Hindlimb muscle (tissue), 1 donor: Measurements from ENCODE around the gene VPS13C. TPM values are rescaled to one million over a fixed set of nuclear protein-coding genes. Genes with fewer than 3 reads are reported as not detected.

ENCODE experiments used
- DNase-seq: peaks from one replicate; pipeline ENCODE4 v3.0.0-alpha.2; 2013
- polyA plus RNA-seq: library from polyadenylated mRNA; unstranded; fragments of 120-200 nt; gene quantifications from one replicate; pipeline ENCODE4 v1.2.1, GENCODE V29; 2013; ENCODE audit not compliant: insufficient read length

VPS13C gene
- polyA plus RNA-seq, 1 donor: 28.7 TPM

GRCh38 chr15:61812476-61812875 lies 247.8 kb downstream of the VPS13C start:
- no peak for DNase-seq

- DNase-seq: no peak
These were observed 248.3 kb downstream of the VPS13C start for GRCh38 chr15:61811952-61812351.

GRCh38 chr15:61809216-61809615 lies 251.0 kb downstream of the VPS13C start:
- DNase-seq: no peak

- DNase-seq: no peak
These were observed 252.8 kb downstream of the VPS13C start for GRCh38 chr15:61807281-61807929.

Other genes with a start within 250 kb of the VPS13C start
- gene C2CD4A, start 6.5 kb upstream of the VPS13C start, polyA plus RNA-seq: not detected
- gene C2CD4B, start 104.8 kb upstream of the VPS13C start, polyA plus RNA-seq: 3.4 TPM